Endothelial cell of umbilical vein (primary cell): Measurements from ENCODE around the gene TAF11L13. TPM values are rescaled to one million over a fixed set of nuclear protein-coding genes. Genes with fewer than 3 reads are reported as not detected.

Experiments used
- BruUV-seq: library from RNA; stranded (reverse); fragments of 400-500 nt; replicated peaks from 2 replicates; lab custom pipeline; 2021; lab: Mats Ljungman, UMichigan
- CTCF ChIA-PET: fragments of 300-600, 350-600 bp; sonication (Branson Sonifier 250); formaldehyde crosslinking; loops from one replicate; lab custom pipeline; 2021; ENCODE audit warnings: antibody characterized with exemption, inconsistent platforms; lab: Charles Lee
- POLR2A ChIA-PET: fragments of 300-600, 350-600 bp; sonication (Branson Sonifier 250); formaldehyde crosslinking; loops from one replicate; lab custom pipeline; 2021; ENCODE audit warnings: antibody characterized with exemption, inconsistent platforms; lab: Charles Lee
- DNase-seq: peaks from one replicate; pipeline ENCODE4 v3.0.0-alpha.2; 2011; ENCODE audit warnings: low read depth, low spot score
- FAIRE-seq: peaks from 2 replicates; lab custom pipeline; 2011; peaks lifted over from hg19 to GRCh38; lab: Jason Lieb, UNC
- H2AFZ ChIP-seq: 2 replicates; pipeline ENCODE4 v1.6.0; 2012; ENCODE audit warnings: low read depth, low read length, control low read depth, inconsistent platforms
- H3K27ac ChIP-seq: 2 replicates; pipeline ENCODE4 v1.5.1; 2011; ENCODE audit warnings: low read depth, mild to moderate bottlenecking, control low read depth, low read length, moderate library complexity; ENCODE audit not compliant: insufficient read depth
- H3K27me3 ChIP-seq, 2 experiments: 2 replicates each; pipeline versions ENCODE4 v1.6.0 to v1.6.1; 2011; ENCODE audit warnings: low read length in 2 of 2, mixed read lengths in 1 of 2; ENCODE audit not compliant: control insufficient read depth in 2 of 2, insufficient read depth in 2 of 2
- H3K36me3 ChIP-seq, 2 experiments: 2 replicates in 1 of 2; 3 replicates in 1 of 2; pipeline ENCODE4 v1.5.1; 2011; ENCODE audit warnings: low read length in 2 of 2, mild to moderate bottlenecking in 1 of 2, moderate library complexity in 1 of 2; ENCODE audit not compliant: control insufficient read depth in 2 of 2, insufficient read depth in 2 of 2; ENCODE audit errors: extremely low read depth in 1 of 2
- H3K4me1 ChIP-seq: 3 replicates; pipeline ENCODE4 v1.5.1; 2011; ENCODE audit warnings: mild to moderate bottlenecking, low read length; ENCODE audit not compliant: control insufficient read depth, insufficient read depth; ENCODE audit errors: extremely low read depth
- H3K4me2 ChIP-seq: 2 replicates; pipeline ENCODE4 v1.6.1; 2011; ENCODE audit warnings: low read length, control low read depth, mixed read lengths; ENCODE audit not compliant: insufficient read depth
- H3K4me3 ChIP-seq, 3 experiments: fragments of 200-600 bp in 1 of 3; sonication (generic), shearing (Covaris generic) in 1 of 3; replicated peaks in 1 of 3; 2 replicates each; pipeline ENCODE4 v1.5.1; 2011 to 2016; ENCODE audit warnings: control low read depth in 3 of 3, low read length in 3 of 3, mild to moderate bottlenecking in 2 of 3, inconsistent platforms in 1 of 3, low read depth in 1 of 3, moderate library complexity in 1 of 3; ENCODE audit not compliant: insufficient read depth in 1 of 3
- H3K79me2 ChIP-seq: 2 replicates; pipeline ENCODE4 v1.6.0; 2012; ENCODE audit warnings: low read length, inconsistent platforms; ENCODE audit not compliant: control insufficient read depth, insufficient read depth
- H3K9ac ChIP-seq: replicated peaks from 2 replicates; pipeline ENCODE3; 2011; ENCODE audit warnings: low read length, control low read depth; ENCODE audit not compliant: insufficient read depth; ENCODE audit errors: extremely low read depth
- H3K9me1 ChIP-seq: replicated peaks from 3 replicates; pipeline ENCODE4 v1.6.0; 2011; ENCODE audit warnings: mild to moderate bottlenecking, low read length; ENCODE audit not compliant: control insufficient read depth, insufficient read depth; ENCODE audit errors: extremely low read depth
- H3K9me3 ChIP-seq: replicated peaks from 2 replicates; pipeline ENCODE4 v1.5.1; 2012; ENCODE audit warnings: low read length, inconsistent platforms; ENCODE audit not compliant: control insufficient read depth, insufficient read depth
- H4K20me1 ChIP-seq: replicated peaks from 2 replicates; pipeline ENCODE3; 2011; ENCODE audit warnings: mild to moderate bottlenecking, low read length; ENCODE audit not compliant: control insufficient read depth, insufficient read depth; ENCODE audit errors: extremely low read depth
- POLR2A ChIP-seq: IDR thresholded peaks from 2 replicates; pipeline ENCODE4 v1.6.1; 2012; ENCODE audit warnings: low read depth, mild to moderate bottlenecking, control low read depth, low read length
- dilution Hi-C: fragments of 300-500 bp; cut with MboI; formaldehyde crosslinking; loops from one replicate; pipeline ENCODE4 v1.15.0; 2019; ENCODE audit warnings: low sequenced_read_pairs; ENCODE audit not compliant: extremely low pct_ligation_motif_present
- intact Hi-C: fragments of 100-400 bp; cut with micrococcal nuclease; formaldehyde crosslinking; loops from one replicate; pipeline ENCODE4 v1.10.0; 2022
- polyA plus RNA-seq, 4 experiments: library from polyadenylated mRNA; depleted of rRNA in 3 of 4; stranded (reverse) in 3 of 4; unstranded in 1 of 4; fragments of >200 nt; gene quantifications; 2 replicates each; pipeline versions ENCODE4 v1.2.1 to v1.2.3, GENCODE V29; 2011 to 2012; ENCODE audit warnings: missing spikeins in 1 of 4
- total RNA-seq: library from RNA; stranded (reverse); gene quantifications from 2 replicates; pipeline ENCODE4 v1.2.3, GENCODE V29; 2021
- TF ChIP-seq, protein P1 (sequence below): IDR thresholded peaks from 2 replicates; pipeline ENCODE4 v1.6.1; 2011; ENCODE audit not compliant: insufficient read depth, insufficient read length
- TF ChIP-seq, protein P2 (sequence below), 2 donors: IDR thresholded peaks; 1 replicate in 1 of 2; 2 replicates in 1 of 2; pipeline ENCODE4 v1.5.1; 2011; ENCODE audit warnings: low read length in 2 of 2, mild to moderate bottlenecking in 2 of 2, moderate library complexity in 2 of 2, control low read depth in 1 of 2, inconsistent platforms in 1 of 2, low read depth in 1 of 2; ENCODE audit not compliant: insufficient read depth in 1 of 2; ENCODE audit errors: extremely low read depth in 1 of 2

TAF11L13 gene
- total and polyA plus RNA-seq, 2 donors (not counting 3 experiments of a cell fraction or from before 2014, with no cell fraction given), result not detected

DNA sequence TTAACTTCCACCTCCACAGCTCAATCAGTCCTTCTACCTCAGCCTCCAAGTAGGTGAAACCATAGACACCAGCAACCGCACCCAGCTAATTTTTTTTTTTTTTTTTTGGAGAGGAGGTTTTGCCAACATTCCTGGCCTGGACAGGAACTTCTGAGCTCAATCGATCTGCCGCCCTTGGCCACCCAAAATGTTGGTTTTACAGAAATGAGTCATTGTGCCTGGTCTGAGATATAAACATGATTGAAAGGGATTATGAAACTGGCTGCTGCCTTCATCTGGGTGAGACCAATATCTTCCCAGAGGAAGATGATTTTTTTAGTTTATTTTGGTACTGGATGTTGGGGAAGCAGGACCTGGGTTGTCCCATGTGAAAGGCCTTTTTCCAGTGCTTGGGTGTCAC, 12.5 kb upstream of the TAF11L13 start:
- H3K9me3 ChIP-seq, result no peaks in the 10 kb centered on the region
- H3K27ac ChIP-seq, result no peak overlapping the region
- CTCF ChIA-PET, result no interaction called here
- dilution Hi-C loops, result no loop called here
- H3K27me3 ChIP-seq, result no peaks in the 10 kb centered on the region
- H3K9ac ChIP-seq, result no peak overlapping the region
- H3K9me1 ChIP-seq, result no peaks in the 10 kb centered on the region
- no peak for FAIRE-seq
- DNase-seq, result no peak
- H3K79me2 ChIP-seq, result no peaks in the 10 kb centered on the region
- H3K4me2 ChIP-seq, result no peak overlapping the region
- no peak overlapping the region for H3K4me3 ChIP-seq
- H3K4me1 ChIP-seq, result no peaks in the 10 kb centered on the region
- no peaks in the 10 kb centered on the region for H3K36me3 ChIP-seq
- TF ChIP-seq, protein P1, sequence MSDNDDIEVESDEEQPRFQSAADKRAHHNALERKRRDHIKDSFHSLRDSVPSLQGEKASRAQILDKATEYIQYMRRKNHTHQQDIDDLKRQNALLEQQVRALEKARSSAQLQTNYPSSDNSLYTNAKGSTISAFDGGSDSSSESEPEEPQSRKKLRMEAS, result no peak
- no peak for TF ChIP-seq POLR2A
- TF ChIP-seq, protein P2, sequence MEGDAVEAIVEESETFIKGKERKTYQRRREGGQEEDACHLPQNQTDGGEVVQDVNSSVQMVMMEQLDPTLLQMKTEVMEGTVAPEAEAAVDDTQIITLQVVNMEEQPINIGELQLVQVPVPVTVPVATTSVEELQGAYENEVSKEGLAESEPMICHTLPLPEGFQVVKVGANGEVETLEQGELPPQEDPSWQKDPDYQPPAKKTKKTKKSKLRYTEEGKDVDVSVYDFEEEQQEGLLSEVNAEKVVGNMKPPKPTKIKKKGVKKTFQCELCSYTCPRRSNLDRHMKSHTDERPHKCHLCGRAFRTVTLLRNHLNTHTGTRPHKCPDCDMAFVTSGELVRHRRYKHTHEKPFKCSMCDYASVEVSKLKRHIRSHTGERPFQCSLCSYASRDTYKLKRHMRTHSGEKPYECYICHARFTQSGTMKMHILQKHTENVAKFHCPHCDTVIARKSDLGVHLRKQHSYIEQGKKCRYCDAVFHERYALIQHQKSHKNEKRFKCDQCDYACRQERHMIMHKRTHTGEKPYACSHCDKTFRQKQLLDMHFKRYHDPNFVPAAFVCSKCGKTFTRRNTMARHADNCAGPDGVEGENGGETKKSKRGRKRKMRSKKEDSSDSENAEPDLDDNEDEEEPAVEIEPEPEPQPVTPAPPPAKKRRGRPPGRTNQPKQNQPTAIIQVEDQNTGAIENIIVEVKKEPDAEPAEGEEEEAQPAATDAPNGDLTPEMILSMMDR (IDR thresholded peaks at IDR 0.05; ENCODE audit: extremely low read depth in 1 of 2, insufficient read depth in 1 of 2, low read depth in 1 of 2, low read length in 2 of 2), result no peak
- H4K20me1 ChIP-seq, result no peaks in the 10 kb centered on the region
- POLR2A ChIA-PET, result no interaction called here
- intact Hi-C loops, result no loop called here
- BruUV-seq, result no TSS peak
- H2AFZ ChIP-seq, result no peak overlapping the region

- ChIA-PET POLR2A (no interaction called here), CTCF (no interaction called here)
- dilution Hi-C loops, result no loop called here
- TF ChIP-seq, protein P2 (IDR thresholded peaks at IDR 0.05; ENCODE audit: extremely low read depth in 1 of 2, insufficient read depth in 1 of 2, low read depth in 1 of 2, low read length in 2 of 2), result peak in 1 of 2 donors; percentile 6
- no peak for TF ChIP-seq POLR2A
- Histone ChIP-seq H4K20me1 (no peaks in the 10 kb centered on the region), H3K4me1 (no peaks in the 10 kb centered on the region), H3K4me3 (no peak overlapping the region), H3K27ac (no peak overlapping the region), H3K79me2 (no peaks in the 10 kb centered on the region), H3K36me3 (no peaks in the 10 kb centered on the region), H3K9me1 (no peaks in the 10 kb centered on the region), H3K4me2 (no peak overlapping the region), H2AFZ (no peak overlapping the region), H3K9ac (no peak overlapping the region), H3K27me3 (no peaks in the 10 kb centered on the region), H3K9me3 (no peaks in the 10 kb centered on the region)
- DNase-seq, result no peak
- FAIRE-seq, result no peak
- no TSS peak for BruUV-seq
- intact Hi-C loops, result no loop called here
Measured at GRCh38 chr5:17620627-17621026, 11.3 kb upstream of the TAF11L13 start.
